GM11168 (cell line): Measurements from ENCODE around the gene WDR1.

Experiments
- in situ Hi-C: fragments of 300-500 bp; cut with MboI; formaldehyde crosslinking; loops from one replicate; pipeline ENCODE4 v1.12.0; 2022; ENCODE audit warnings: low sequenced_read_pairs; ENCODE audit not compliant: unreplicated experiment

The WDR1 gene

GRCh38 chr4:10088135-10089010 lies 28.2 kb downstream of the WDR1 start:
- in situ Hi-C loops, result no loop called here

- in situ Hi-C loops, result no loop called here
These were observed 29.3 kb downstream of the WDR1 start for GRCh38 chr4:10087152-10087791.

GRCh38 chr4:10086506-10087120 lies 30.0 kb downstream of the WDR1 start:
- in situ Hi-C loops, result no loop called here

GRCh38 chr4:10085828-10086505 lies 30.6 kb downstream of the WDR1 start:
- in situ Hi-C loops, result no loop called here

- in situ Hi-C loops, result no loop called here
These were observed 31.2 kb downstream of the WDR1 start for GRCh38 chr4:10085386-10085785.

- in situ Hi-C loops, result no loop called here
These were observed 31.8 kb downstream of the WDR1 start for GRCh38 chr4:10084651-10085358.

GRCh38 chr4:10083861-10084641 lies 32.5 kb downstream of the WDR1 start:
- in situ Hi-C loops, result no loop called here

- in situ Hi-C loops, result no loop called here
These were observed 33.2 kb downstream of the WDR1 start for GRCh38 chr4:10083331-10083771.

GRCh38 chr4:10082459-10083272 lies 33.9 kb downstream of the WDR1 start:
- in situ Hi-C loops, result no loop called here

- in situ Hi-C loops, result no loop called here
These were observed 34.6 kb downstream of the WDR1 start for GRCh38 chr4:10082047-10082446.

- in situ Hi-C loops, result no loop called here
These were observed 35.4 kb downstream of the WDR1 start for GRCh38 chr4:10081218-10081606.

GRCh38 chr4:10080589-10081217 lies 35.9 kb downstream of the WDR1 start:
- in situ Hi-C loops, result no loop called here

GRCh38 chr4:10079912-10080588 lies 36.5 kb downstream of the WDR1 start:
- in situ Hi-C loops, result no loop called here

GRCh38 chr4:10079256-10079655 lies 37.3 kb downstream of the WDR1 start:
- in situ Hi-C loops, result no loop called here

GRCh38 chr4:10078481-10079233 lies 37.9 kb downstream of the WDR1 start:
- in situ Hi-C loops, result no loop called here

- in situ Hi-C loops, result no loop called here
These were observed 38.9 kb downstream of the WDR1 start for GRCh38 chr4:10077483-10078335.
